Cardiac muscle cell (in vitro differentiated cells and primary cell): ENCODE measurements around the gene PHF12. TPM values are rescaled to one million over a fixed set of nuclear protein-coding genes. Genes with fewer than 3 reads are reported as not detected.
"Not testable (repeated sequence)": the region's sequence is repeated elsewhere in the genome, so short reads cannot be mapped to it uniquely, and the experiment has no call there.

Experiments used
- DNase-seq, 2 donors: peaks; one replicate each; pipeline versions ENCODE4 v3.0.0 to v3.0.0-alpha.2; 2010 to 2017; ENCODE audit warnings: low read depth in 1 of 2, low spot score in 1 of 2
- H3K27ac ChIP-seq: fragments of 200-600 bp; sonication (generic); 2 replicates; pipeline ENCODE4 v1.5.1; 2016
- H3K27me3 ChIP-seq: fragments of 200-600 bp; sonication (generic); 2 replicates; pipeline ENCODE4 v1.6.0; 2016; ENCODE audit warnings: control low read depth
- H3K36me3 ChIP-seq: fragments of 200-600 bp; sonication (generic); 2 replicates; pipeline ENCODE4 v1.5.1; 2016; ENCODE audit warnings: control low read depth
- H3K4me1 ChIP-seq: fragments of 200-600 bp; sonication (generic); 2 replicates; pipeline ENCODE4 v1.8.1; 2017; ENCODE audit warnings: low read depth, mild to moderate bottlenecking, mixed run types
- H3K4me3 ChIP-seq: fragments of 200-600 bp; sonication (generic); 2 replicates; pipeline ENCODE4 v1.5.1; 2016; ENCODE audit warnings: mild to moderate bottlenecking
- H3K9me3 ChIP-seq: fragments of 200-600 bp; sonication (generic); 2 replicates; pipeline ENCODE4 v1.5.1; 2017; ENCODE audit warnings: low read depth, mild to moderate bottlenecking, control low read depth
- CTCF ChIP-seq: IDR thresholded peaks from 2 replicates; pipeline ENCODE4 v1.5.1; 2012; ENCODE audit warnings: low read depth, mild to moderate bottlenecking, low read length
- polyA plus RNA-seq: library from polyadenylated mRNA; unstranded; fragments of >200 nt; fragmentation: Nextera tagmentation; extraction: Ambion mirVana; gene quantifications from 2 replicates; pipeline ENCODE4 v1.2.1, GENCODE V29; 2016
- total RNA-seq: library from RNA; depleted of rRNA; stranded (reverse); fragments of >200 nt; gene quantifications from 2 replicates; pipeline ENCODE4 v1.2.3, GENCODE V29; 2016

PHF12 gene
- total and polyA plus RNA-seq, 2 experiments from 2014 or later: 17.9 to 45.6 TPM

- Histone ChIP-seq H3K4me1 (no peaks in the 10 kb centered on the region), H3K4me3 (no peak overlapping the region), H3K27ac (no peak overlapping the region), H3K27me3 (no peaks in the 10 kb centered on the region), H3K9me3 (no peaks in the 10 kb centered on the region), H3K36me3 (peaks cover 29% of the 10 kb centered on the region)
- DNase-seq: no peak
- TF ChIP-seq CTCF: no peak
Observed at GRCh38 chr17:28880572-28880945, 70.8 kb downstream of the PHF12 start.

GRCh38 chr17:28879886-28880571, 71.3 kb downstream of the PHF12 start:
- Histone ChIP-seq H3K27me3 (no peaks in the 10 kb centered on the region), H3K4me1 (no peaks in the 10 kb centered on the region), H3K27ac (no peak overlapping the region), H3K9me3 (no peaks in the 10 kb centered on the region), H3K36me3 (peaks cover 29% of the 10 kb centered on the region), H3K4me3 (no peak overlapping the region)
- TF ChIP-seq CTCF: no peak
- DNase-seq: no peak

- peak; percentile 47 for TF ChIP-seq CTCF
- DNase-seq: peak; percentile 52 to 66
- H3K27me3 ChIP-seq: no peaks in the 10 kb centered on the region
- no peaks in the 10 kb centered on the region for H3K4me1 ChIP-seq
- peaks cover 29% of the 10 kb centered on the region for H3K36me3 ChIP-seq
- H3K9me3 ChIP-seq: no peaks in the 10 kb centered on the region
- no peak overlapping the region for H3K27ac ChIP-seq
- no peak overlapping the region for H3K4me3 ChIP-seq
Observed at GRCh38 chr17:28878981-28879380, 72.3 kb downstream of the PHF12 start.

GRCh38 chr17:28878158-28878910, 73.0 kb downstream of the PHF12 start:
- TF ChIP-seq CTCF: no peak
- no peak for DNase-seq
- Histone ChIP-seq H3K4me3 (no peak overlapping the region), H3K27ac (no peak overlapping the region), H3K9me3 (no peaks in the 10 kb centered on the region), H3K4me1 (no peaks in the 10 kb centered on the region), H3K27me3 (no peaks in the 10 kb centered on the region), H3K36me3 (peaks cover 29% of the 10 kb centered on the region)

GRCh38 chr17:28877150-28877711, 74.1 kb downstream of the PHF12 start:
- not testable (repeated sequence) for H3K27me3 ChIP-seq, H3K9me3 ChIP-seq, H3K4me1 ChIP-seq

More at GRCh38 chr17:28877150-28877711, 74.1 kb downstream of the PHF12 start:
- H3K4me3 ChIP-seq, DNase-seq, H3K27ac ChIP-seq: not testable (repeated sequence)
- peaks cover 25% of the 10 kb centered on the region for H3K36me3 ChIP-seq
